ENCODE results near the gene PPP2R1B. TPM values are rescaled to one million over a fixed set of nuclear protein-coding genes. Genes with fewer than 3 reads are reported as not detected.

The PPP2R1B gene
- total RNA-seq, 6 donors from 2014 or later: 11.3 to 31.8 (median 22.0) TPM

GRCh38 chr11:111801135-111801534 is 34.9 kb upstream of the PPP2R1B start:
- Histone ChIP-seq H3K36me3 (peaks cover 0 to 39% (median 6%) of the 10 kb centered on the region in 4 donors), H3K4me3 (no peak overlapping the region), H3K4me1 (peaks cover 0 to 8% (median 2%) of the 10 kb centered on the region in 4 donors), H3K27ac (no peak overlapping the region), H3K9me3 (peaks cover 0 to 11% (median 3%) of the 10 kb centered on the region in 4 donors), H3K27me3 (no peaks in the 10 kb centered on the region)
- DNase-seq: no peak
- TF ChIP-seq CTCF (IDR thresholded peaks at IDR 0.05): no peak
- no peak for TF ChIP-seq POLR2AphosphoS5 (IDR thresholded peaks at IDR 0.05)
- TF ChIP-seq EP300 (IDR thresholded peaks at IDR 0.05): no peak
- TF ChIP-seq POLR2A (IDR thresholded peaks at IDR 0.05): no peak
- ATAC-seq (ENCODE audit: low FRiP score in 2 of 2): no peak
- WGBS, 2 donors: 74 to 81% methylated on average over 2 of the region's 2 CpGs

- Histone ChIP-seq H3K4me1 (peaks cover 0 to 8% (median 2%) of the 10 kb centered on the region in 4 donors), H3K36me3 (peaks cover 0 to 23% (median 0%) of the 10 kb centered on the region in 4 donors), H3K27ac (no peak overlapping the region), H3K27me3 (no peaks in the 10 kb centered on the region), H3K9me3 (peaks cover 0 to 11% (median 3%) of the 10 kb centered on the region in 4 donors), H3K4me3 (no peak overlapping the region)
- TF ChIP-seq POLR2AphosphoS5 (IDR thresholded peaks at IDR 0.05) (no peak), CTCF (IDR thresholded peaks at IDR 0.05) (no peak), POLR2A (IDR thresholded peaks at IDR 0.05) (no peak)
- no peak for DNase-seq
- WGBS, 2 donors: 88 to 100% methylated on average over 1 of the region's 1 CpG
- no peak for ATAC-seq (ENCODE audit: low FRiP score in 2 of 2)
Measured at GRCh38 chr11:111798279-111798678, 32.1 kb upstream of the PPP2R1B start.

- Histone ChIP-seq H3K27me3 (no peaks in the 10 kb centered on the region), H3K36me3 (peaks cover 0 to 16% (median 0%) of the 10 kb centered on the region in 4 donors), H3K4me3 (no peak overlapping the region), H3K27ac (no peak overlapping the region), H3K4me1 (peaks cover 0 to 8% (median 2%) of the 10 kb centered on the region in 4 donors), H3K9me3 (peaks cover 0 to 11% (median 3%) of the 10 kb centered on the region in 4 donors)
- no peak for DNase-seq
- no peak for ATAC-seq (ENCODE audit: low FRiP score in 2 of 2)
- WGBS, 2 donors: 94 to 96% methylated on average over 2 of the region's 2 CpGs
- TF ChIP-seq POLR2AphosphoS5 (IDR thresholded peaks at IDR 0.05) (no peak), POLR2A (IDR thresholded peaks at IDR 0.05) (no peak)
Measured at GRCh38 chr11:111797145-111797581, 31.0 kb upstream of the PPP2R1B start.

- no peak for DNase-seq
- ATAC-seq (ENCODE audit: low FRiP score in 2 of 2): no peak
- WGBS, 2 donors: 48 to 51% methylated on average over 3 of the region's 3 CpGs
- TF ChIP-seq EP300 (IDR thresholded peaks at IDR 0.05) (no peak), POLR2A (IDR thresholded peaks at IDR 0.05) (no peak), POLR2AphosphoS5 (IDR thresholded peaks at IDR 0.05) (no peak), CTCF (IDR thresholded peaks at IDR 0.05) (no peak)
- peaks cover 0 to 11% (median 0%) of the 10 kb centered on the region in 4 donors for H3K36me3 ChIP-seq
- peaks cover 0 to 8% (median 2%) of the 10 kb centered on the region in 4 donors for H3K4me1 ChIP-seq
- H3K27ac ChIP-seq: no peak overlapping the region
- no peaks in the 10 kb centered on the region for H3K27me3 ChIP-seq
- H3K9me3 ChIP-seq: peaks cover 0 to 11% (median 3%) of the 10 kb centered on the region in 4 donors
- no peak overlapping the region for H3K4me3 ChIP-seq
Measured at GRCh38 chr11:111796696-111797095, 30.5 kb upstream of the PPP2R1B start.

GRCh38 chr11:111795334-111795985 is 29.3 kb upstream of the PPP2R1B start:
- 96 to 98% methylated on average over 7 of the region's 7 CpGs for WGBS, 2 donors
- ATAC-seq (ENCODE audit: low FRiP score in 2 of 2) (peak in 1 of 2 donors; percentile 66), DNase-seq (no peak)
- no peak for TF ChIP-seq POLR2A (IDR thresholded peaks at IDR 0.05)
- no peak for TF ChIP-seq CTCF (IDR thresholded peaks at IDR 0.05)
- no peak for TF ChIP-seq EP300 (IDR thresholded peaks at IDR 0.05)
- TF ChIP-seq POLR2AphosphoS5 (IDR thresholded peaks at IDR 0.05): no peak
- H3K27me3 ChIP-seq: no peaks in the 10 kb centered on the region
- no peak overlapping the region for H3K27ac ChIP-seq
- peaks cover 0 to 3% (median 2%) of the 10 kb centered on the region in 4 donors for H3K4me1 ChIP-seq
- peaks cover 0 to 11% (median 3%) of the 10 kb centered on the region in 4 donors for H3K9me3 ChIP-seq
- no peak overlapping the region for H3K4me3 ChIP-seq
- peaks cover 0 to 5% (median 0%) of the 10 kb centered on the region in 4 donors for H3K36me3 ChIP-seq

All from upper lobe of left lung (tissue), 6 donors.